Stimulated activated CD4-positive, alpha-beta T cell treated with anti-CD3 and anti-CD28 coated beads, Interleukin-15, amount 100 ng/mL, for 48 hours (primary cell): ENCODE data around the gene RAB31.
A peak's percentile ranks its signal among the peaks of the same experiment; 100 is the strongest.

Source experiments
- DNase-seq, 2 donors: peaks; one replicate each; pipeline ENCODE4 v3.0.0-alpha.2; 2020; ENCODE audit warnings: low read depth in 2 of 2

RAB31 gene

GRCh38 chr18:9790261-9790660 is 82.2 kb downstream of the RAB31 start:
- no peak for DNase-seq

DNA sequence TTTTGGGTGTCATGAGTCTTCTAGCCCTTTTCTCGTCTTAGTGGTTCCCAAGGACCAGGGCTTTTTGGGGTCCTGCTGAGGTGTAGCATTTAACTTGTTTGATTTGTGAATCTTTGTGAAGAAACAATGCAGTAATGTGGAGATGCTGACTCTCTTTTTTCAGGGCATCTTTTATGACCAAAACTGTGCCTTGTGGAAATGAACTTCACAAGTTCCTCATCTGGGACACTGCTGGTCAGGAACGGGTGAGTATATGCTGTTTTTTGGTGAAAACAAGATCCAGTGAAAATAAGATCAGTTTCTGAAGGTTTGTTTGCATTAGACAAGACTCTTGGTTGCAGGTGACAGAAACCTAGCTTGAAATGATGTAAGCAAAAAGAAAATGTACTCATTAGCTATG is 83.9 kb downstream of the RAB31 start:
- DNase-seq, result no peak

GRCh38 chr18:9792565-9793245 is 84.6 kb downstream of the RAB31 start:
- peak; percentile 8 to 19 for DNase-seq

DNA sequence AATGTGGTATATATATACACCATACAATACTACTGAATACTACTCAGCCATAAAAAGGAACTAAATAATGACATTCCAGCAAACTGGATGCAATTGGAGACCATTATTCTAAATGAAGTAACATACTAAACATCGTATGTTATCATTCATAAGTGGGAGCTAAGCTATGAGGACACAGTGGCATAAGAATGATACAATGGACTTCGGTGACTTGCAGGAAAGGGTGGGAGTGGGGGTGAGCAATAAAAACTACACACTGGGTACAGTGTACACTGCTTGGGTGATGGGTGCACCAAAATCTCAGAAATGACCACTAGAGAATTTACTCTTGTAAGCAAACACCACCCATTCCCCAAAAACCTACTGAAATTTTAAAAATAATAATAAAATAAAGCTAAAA is 87.9 kb downstream of the RAB31 start:
- DNase-seq, result no peak

GRCh38 chr18:9796935-9797549 is 88.9 kb downstream of the RAB31 start:
- no peak for DNase-seq

GRCh38 chr18:9802175-9803062 is 94.3 kb downstream of the RAB31 start:
- no peak for DNase-seq

- DNase-seq, result no peak
Measured at GRCh38 chr18:9803063-9803697, 95.1 kb downstream of the RAB31 start.

DNA sequence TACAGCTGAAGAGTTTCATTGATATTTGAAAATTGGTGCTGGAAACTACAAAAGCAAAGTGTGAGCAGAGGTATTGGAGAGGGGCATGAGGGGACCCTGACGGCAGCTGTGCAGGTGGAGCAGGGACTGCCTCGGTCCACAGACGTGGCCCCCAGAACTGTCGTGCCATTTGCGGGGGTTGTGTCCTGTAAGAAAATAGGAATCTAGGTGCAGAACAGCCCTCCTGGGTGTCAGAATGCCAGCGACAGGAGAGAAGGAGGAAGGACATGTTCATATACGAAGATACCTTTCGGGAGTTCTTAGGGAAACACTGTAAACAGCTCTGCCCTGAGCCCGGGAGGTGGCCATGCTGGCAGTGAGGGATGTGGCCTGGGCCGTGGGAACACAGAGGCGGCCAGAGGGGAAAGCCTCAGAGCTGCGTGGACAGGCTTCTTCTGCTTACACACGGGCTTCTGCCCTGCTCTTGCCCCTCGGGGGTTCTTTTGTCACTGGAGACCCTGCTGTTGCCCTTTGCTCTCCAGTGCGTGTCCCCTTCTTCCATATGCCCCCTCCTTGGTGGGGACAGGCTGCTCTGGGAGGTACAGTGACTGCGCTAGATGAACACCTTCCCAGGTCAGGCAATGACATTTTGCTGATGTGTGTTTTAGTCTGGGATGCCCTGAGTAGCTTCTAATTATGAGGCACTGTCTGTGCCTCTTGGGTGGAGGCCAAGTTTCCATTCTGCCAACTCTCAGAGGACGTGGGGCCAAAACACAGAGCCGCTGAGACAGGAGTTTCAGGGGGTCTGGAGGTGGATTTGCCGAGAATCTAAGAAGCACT is 95.8 kb downstream of the RAB31 start:
- DNase-seq, result no peak

DNA sequence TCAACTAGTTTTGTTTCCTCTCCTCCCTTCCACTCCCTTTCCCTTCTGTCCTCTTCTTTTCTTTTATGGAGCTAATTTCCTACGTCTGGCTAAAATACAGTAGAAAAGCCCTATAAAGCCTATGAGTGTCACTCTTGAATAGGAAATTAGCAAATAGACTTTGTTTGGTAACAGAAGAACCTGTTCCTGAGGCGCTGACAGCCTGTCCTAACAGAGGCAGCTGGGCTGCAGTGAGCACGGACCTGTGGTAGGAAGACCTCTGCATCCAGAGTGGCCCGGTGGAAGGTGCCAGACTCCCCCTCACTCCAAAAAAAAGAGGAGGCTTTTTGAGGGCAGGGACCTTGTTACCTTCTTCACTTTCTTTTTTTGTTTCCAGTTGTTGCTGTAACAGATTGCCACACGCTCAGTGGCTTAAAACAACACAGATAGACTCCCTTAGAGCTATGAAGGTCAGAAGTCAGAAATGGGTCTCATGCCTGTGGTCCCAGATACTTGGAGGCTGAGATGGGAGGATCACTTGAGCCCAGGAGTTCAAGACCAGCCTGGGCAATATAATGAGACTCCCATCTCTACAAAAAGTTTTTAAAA is 96.5 kb downstream of the RAB31 start:
- DNase-seq, result no peak

GRCh38 chr18:9806905-9807304 is 98.8 kb downstream of the RAB31 start:
- DNase-seq, result no peak

GRCh38 chr18:9808295-9809241 is 100.5 kb downstream of the RAB31 start:
- DNase-seq, result no peak

DNA sequence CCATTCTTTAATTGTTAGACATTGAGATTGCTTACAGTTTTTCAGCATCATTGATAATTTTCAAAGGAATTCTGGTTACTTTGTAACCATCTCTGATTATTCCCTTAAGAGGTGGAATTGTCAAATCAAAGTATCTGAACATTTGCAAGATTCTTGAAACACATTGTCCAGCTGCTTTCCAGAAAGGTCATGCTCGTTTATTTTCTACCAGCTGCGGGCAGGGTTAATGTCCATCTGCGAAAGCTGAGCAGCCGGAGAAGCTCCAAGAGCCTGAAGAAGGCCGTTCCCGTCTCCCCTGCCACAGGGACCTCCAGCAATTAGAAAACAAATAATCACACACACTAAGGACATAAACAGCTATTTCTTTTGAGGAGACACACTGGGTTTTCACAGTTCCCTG is 101.6 kb downstream of the RAB31 start:
- DNase-seq, result no peak

- DNase-seq, result no peak
Measured at GRCh38 chr18:9810299-9810698, 102.2 kb downstream of the RAB31 start.

- DNase-seq, result no peak
Measured at GRCh38 chr18:9810994-9811705, 103.0 kb downstream of the RAB31 start.

GRCh38 chr18:9811978-9812377 is 103.9 kb downstream of the RAB31 start:
- DNase-seq, result no peak

DNA sequence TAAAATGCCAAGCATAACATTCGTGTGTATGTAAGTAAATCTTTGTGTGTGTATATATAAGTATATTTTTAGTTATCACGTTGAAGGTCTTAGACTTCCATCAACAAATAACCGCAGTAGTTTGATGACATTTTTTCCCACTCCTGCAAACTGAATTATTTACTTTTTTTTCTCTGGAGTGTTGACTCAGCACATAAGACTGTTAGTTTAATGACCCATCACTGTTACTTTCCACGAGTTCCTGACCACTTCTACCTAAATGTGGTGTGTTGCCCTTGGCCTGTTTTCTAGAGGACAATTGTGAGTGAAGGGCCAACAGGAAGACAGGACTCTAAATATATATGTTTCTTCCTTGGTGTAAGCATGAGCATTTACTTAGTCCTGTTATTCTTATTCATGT is 106.3 kb downstream of the RAB31 start:
- no peak for DNase-seq

GRCh38 chr18:9817286-9817685 is 109.2 kb downstream of the RAB31 start:
- no peak for DNase-seq

GRCh38 chr18:9817725-9818422 is 109.8 kb downstream of the RAB31 start:
- no peak for DNase-seq

DNA sequence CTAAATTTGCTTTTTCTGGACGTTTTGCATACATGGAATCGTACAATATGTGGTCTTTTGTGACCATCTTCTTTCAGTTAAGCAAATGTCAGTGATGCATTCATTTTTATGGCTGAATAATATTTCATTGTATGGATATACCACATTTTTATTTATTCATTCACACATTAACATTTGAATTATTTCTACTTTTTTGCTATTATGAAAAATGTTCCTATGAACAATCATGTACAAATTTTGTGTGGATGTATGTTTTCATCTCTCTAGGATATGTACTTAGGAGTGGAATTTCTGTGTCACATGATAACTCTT is 110.3 kb downstream of the RAB31 start:
- DNase-seq, result no peak
